ENCODE data around the gene EML4. TPM values are rescaled to one million over a fixed set of nuclear protein-coding genes. Genes with fewer than 3 reads are reported as not detected.

Gene EML4
- total RNA-seq, 1 donor: 13.5 TPM

GRCh38 chr2:42137125-42137841 is 31.9 kb upstream of the EML4 start:
- DNase-seq (ENCODE audit: low read depth in 2 of 3, low spot score in 2 of 3): no peak

- DNase-seq (ENCODE audit: low read depth in 2 of 3, low spot score in 2 of 3): no peak
These were observed 30.8 kb upstream of the EML4 start for GRCh38 chr2:42138163-42139015.

DNA sequence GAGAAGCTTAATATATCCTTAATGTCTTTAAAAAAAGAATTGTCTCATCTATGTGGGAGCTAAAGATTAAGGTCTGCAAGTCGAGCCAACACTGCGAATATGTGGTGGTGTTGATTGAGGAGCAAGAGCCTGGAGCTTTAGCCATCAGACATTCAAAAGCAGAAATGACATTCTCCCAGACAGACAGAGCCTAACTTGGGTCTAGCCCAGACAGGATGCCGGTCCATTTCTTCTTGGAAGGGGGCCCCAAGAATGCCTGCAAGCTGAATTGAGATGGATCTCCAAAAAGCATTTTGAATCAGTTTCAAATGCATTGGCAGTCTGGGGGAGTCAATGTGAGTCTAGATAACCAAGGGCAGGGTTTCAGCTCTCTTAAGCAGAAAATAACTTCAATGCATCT is 30.1 kb upstream of the EML4 start:
- DNase-seq (ENCODE audit: low read depth in 2 of 3, low spot score in 2 of 3): no peak

- DNase-seq (ENCODE audit: low read depth in 2 of 3, low spot score in 2 of 3): no peak
These were observed 28.7 kb upstream of the EML4 start for GRCh38 chr2:42140496-42140895.

DNA sequence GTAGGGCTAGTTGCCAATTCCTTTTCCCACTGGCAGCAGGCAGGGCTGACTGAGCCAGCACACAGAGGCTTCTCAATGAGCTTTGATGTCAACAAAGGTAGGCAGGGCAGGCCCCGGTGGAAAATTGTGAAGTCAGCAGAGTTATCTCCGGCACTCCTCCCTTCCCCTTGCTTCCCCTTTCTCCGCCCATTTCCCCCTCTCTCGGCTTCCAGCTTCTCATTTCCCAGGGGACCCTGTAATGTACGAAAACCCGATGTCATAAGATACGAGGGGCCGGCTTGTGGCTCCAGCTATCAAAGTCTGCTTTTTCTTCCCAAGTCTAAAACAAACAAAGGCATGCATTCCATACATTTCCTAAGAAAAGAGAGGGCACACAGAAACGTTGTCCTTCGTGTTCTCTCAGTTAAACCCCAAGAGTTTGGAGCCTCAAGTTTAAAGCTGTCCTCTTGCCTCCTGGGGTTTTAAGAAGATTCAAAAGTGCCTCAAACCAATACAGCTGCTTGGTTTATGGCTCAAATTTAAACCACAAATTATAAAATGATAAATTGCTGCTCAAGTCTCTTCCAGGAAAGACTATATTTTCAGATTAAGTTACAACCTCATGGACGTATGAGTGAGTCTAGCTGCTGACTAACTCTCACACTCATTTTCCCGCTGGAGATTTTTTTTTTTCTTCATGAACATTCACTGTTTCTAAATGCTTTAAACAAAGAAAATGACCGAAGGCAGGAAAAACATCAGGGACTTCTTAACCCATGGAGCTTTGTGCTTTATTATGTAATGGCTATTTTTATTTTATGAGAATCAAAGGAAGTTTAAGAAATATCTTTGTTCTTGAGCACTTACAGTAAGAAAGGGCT is 27.2 kb upstream of the EML4 start:
- DNase-seq (ENCODE audit: low read depth in 2 of 3, low spot score in 2 of 3): peak in 1 of 3 donors; percentile 35

- DNase-seq (ENCODE audit: low read depth in 2 of 3, low spot score in 2 of 3): no peak
These were observed 26.5 kb upstream of the EML4 start for GRCh38 chr2:42142547-42143184.

DNA sequence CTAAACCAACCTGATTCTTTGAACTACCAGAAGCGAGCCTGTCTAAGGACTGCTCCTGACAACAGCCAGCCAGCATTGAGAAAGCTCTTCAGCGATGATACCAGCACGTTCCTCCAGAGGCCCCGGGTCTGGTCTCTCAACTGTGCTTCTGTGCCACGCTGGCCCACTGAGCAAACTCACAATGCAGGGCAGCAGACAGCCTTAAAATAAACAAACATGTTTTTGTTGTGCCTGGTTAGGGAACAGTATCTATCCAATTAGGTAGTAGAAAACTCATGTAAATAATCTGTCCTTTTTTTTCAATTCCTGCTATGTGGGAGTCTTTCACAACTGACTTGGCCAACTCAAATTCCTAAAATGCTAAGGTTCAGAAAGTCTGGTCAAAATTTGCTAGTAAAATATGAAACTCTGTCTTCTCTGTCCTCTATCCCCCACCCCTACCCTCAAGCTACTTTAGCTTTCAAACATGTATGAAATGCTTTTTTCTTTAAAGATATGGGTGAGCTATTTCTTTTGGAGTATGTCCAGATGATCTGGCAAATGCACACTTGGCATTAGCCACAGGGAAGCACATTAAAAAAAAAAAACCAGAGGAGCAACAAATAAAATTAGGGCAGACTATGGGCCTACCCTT is 21.4 kb upstream of the EML4 start:
- no peak for DNase-seq (ENCODE audit: low read depth in 2 of 3, low spot score in 2 of 3)

- DNase-seq (ENCODE audit: low read depth in 2 of 3, low spot score in 2 of 3): no peak
These were observed 19.0 kb upstream of the EML4 start for GRCh38 chr2:42150159-42150558.

DNA sequence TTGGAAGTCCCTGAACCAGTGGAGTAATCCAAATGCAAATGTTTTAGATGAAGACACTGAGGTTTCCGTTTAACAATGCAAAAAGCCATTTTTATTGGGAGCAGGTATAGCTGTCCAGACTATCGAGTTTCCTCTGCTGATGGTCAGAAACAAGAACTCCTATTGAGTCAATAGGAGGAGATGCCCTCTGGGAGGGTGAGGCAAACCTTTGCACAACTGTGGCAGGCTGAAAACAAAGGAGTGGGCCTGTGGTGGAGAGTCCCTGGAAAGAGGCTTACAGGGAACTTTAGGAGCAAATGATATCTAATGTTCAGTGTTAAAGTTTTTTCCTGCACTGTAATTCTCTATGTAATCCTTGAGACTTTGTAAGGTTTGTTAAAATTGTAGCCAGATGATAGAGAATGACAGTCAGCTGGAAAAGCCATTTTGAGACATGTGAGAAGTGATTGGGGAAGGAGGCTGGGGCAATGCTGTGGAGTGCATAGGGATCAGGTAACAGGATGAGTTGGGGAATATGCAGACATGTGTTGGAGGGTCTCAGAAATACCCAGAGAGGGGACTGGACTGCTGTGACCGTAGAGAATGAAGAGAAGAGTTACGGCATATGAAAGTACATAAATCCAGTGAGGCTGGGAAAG is 15.1 kb upstream of the EML4 start:
- no peak for DNase-seq (ENCODE audit: low read depth in 2 of 3, low spot score in 2 of 3)

- DNase-seq (ENCODE audit: low read depth in 2 of 3, low spot score in 2 of 3): no peak
These were observed 12.4 kb upstream of the EML4 start for GRCh38 chr2:42156721-42157120.

- no peak for DNase-seq (ENCODE audit: low read depth in 2 of 3, low spot score in 2 of 3)
These were observed 7.7 kb upstream of the EML4 start for GRCh38 chr2:42161444-42161843.

- no peak for DNase-seq (ENCODE audit: low read depth in 2 of 3, low spot score in 2 of 3)
These were observed 5.6 kb upstream of the EML4 start for GRCh38 chr2:42163444-42164045.

DNA sequence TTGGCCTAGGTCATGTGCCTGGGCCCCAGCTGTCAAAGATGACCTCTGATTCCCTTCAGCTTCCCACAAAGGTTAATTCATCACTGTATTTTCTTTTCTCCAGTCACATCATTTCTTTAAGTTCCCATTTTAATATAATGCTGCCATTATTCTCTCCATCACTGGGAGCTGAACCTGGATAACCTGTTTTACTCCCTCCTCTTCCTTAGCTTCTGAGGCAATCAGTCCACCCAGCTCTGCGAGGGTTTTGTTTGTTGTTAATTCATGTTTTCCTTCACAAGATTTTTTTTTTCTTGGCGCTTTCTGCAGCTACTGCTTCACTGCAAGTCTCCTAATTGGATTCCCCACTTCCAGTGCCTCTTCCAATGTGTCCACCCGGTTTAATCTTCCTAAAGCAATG is 5.1 kb upstream of the EML4 start:
- DNase-seq (ENCODE audit: low read depth in 2 of 3, low spot score in 2 of 3): no peak

DNA sequence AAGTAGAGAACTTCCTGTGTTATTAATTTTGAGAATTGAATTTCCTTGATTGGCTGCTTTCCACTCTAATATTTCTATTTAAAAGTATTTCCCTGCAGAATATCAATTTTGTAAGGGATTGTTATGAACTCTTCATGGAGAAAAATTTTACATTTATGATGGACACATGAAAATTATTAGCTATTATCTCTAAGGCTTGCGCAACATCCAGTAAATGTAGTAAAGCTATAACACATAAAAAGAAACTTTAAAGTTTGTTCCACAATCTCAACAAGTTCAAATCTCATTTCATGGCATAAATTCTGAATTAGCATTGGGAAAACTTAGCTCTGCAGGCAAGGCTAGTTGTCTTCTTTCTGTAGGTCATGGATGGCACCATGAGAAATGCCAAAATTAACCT is 4.2 kb upstream of the EML4 start:
- DNase-seq (ENCODE audit: low read depth in 2 of 3, low spot score in 2 of 3): no peak

DNA sequence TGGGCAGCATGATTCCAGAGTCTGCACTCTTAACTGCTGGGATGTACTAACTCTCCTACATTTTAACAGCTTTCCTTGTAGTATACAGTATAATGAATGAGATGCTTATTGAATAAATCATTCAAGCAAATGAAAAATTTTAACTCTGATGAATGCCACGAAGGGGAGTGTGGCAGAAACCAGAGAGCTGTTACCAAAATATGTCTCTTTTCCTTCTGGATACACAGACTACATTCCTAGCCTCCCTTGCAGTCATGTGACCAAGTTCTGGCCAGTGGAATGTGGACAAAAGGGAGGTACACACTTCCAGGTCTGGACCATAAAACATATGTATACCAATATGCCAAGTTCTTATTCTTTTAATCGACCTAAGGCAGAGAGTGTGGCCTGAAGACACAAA is 1.7 kb upstream of the EML4 start:
- no peak for DNase-seq (ENCODE audit: low read depth in 2 of 3, low spot score in 2 of 3)

- DNase-seq (ENCODE audit: low read depth in 2 of 3, low spot score in 2 of 3): no peak
These were observed 574 bp upstream of the EML4 start for GRCh38 chr2:42168459-42169099.

- peak in 2 of 3 donors; percentile 13 to 44 for DNase-seq (ENCODE audit: low read depth in 2 of 3, low spot score in 2 of 3)
These were observed 845 bp downstream of the EML4 start for GRCh38 chr2:42169874-42170521.

GRCh38 chr2:42170619-42171395 is 1.7 kb downstream of the EML4 start:
- no peak for DNase-seq (ENCODE audit: low read depth in 2 of 3, low spot score in 2 of 3)

Measured in hematopoietic multipotent progenitor cell (in vitro differentiated cells).